Measurements from ENCODE around the gene PSMD14.

Gene PSMD14

GRCh38 chr2:161400076-161400475 lies 91.9 kb downstream of the PSMD14 start:
- TF ChIP-seq CTCF (conservative IDR thresholded peaks at IDR 0.05; ENCODE audit: low read depth), result no peak
- ChIA-PET CTCF (interaction anchor here (0.6 kb wide), 1 partner anchor 11 kb away, joined by 4 read pairs; no protein-coding TSS in a partner anchor), POLR2A (ENCODE audit: low non-redundant PET) (interaction anchor here (0.6 kb wide), 1 partner anchor 20 kb away, joined by 5 read pairs; no protein-coding TSS in a partner anchor)
- DNase-seq (ENCODE audit: low spot score), result no peak
- no peak overlapping the region for H3K27ac ChIP-seq

- no peak overlapping the region for H3K27ac ChIP-seq
- POLR2A ChIA-PET (ENCODE audit: low non-redundant PET), result no interaction called here
- no peak for DNase-seq (ENCODE audit: low spot score)
- CTCF ChIA-PET, result interaction anchor here (0.6 kb wide), 1 partner anchor 28 kb away, joined by 3 read pairs; no protein-coding TSS in a partner anchor
- TF ChIP-seq CTCF (conservative IDR thresholded peaks at IDR 0.05; ENCODE audit: low read depth), result no peak
Measured at GRCh38 chr2:161402297-161402696, 94.1 kb downstream of the PSMD14 start.

- ChIA-PET POLR2A (ENCODE audit: low non-redundant PET) (no interaction called here), CTCF (no interaction called here)
- DNase-seq (ENCODE audit: low spot score), result no peak
- no peak for TF ChIP-seq CTCF (conservative IDR thresholded peaks at IDR 0.05; ENCODE audit: low read depth)
- H3K27ac ChIP-seq, result no peak overlapping the region
Measured at GRCh38 chr2:161406316-161406715, 98.1 kb downstream of the PSMD14 start.

GRCh38 chr2:161407597-161407996 lies 99.4 kb downstream of the PSMD14 start:
- no peak overlapping the region for H3K27ac ChIP-seq
- ChIA-PET CTCF (no interaction called here), POLR2A (ENCODE audit: low non-redundant PET) (no interaction called here)
- DNase-seq (ENCODE audit: low spot score), result no peak
- no peak for TF ChIP-seq CTCF (conservative IDR thresholded peaks at IDR 0.05; ENCODE audit: low read depth)

- POLR2A ChIA-PET (ENCODE audit: low non-redundant PET), result no interaction called here
- DNase-seq (ENCODE audit: low spot score), result no peak
- CTCF ChIA-PET, result no interaction called here
- H3K27ac ChIP-seq, result no peak overlapping the region
- TF ChIP-seq CTCF (conservative IDR thresholded peaks at IDR 0.05; ENCODE audit: low read depth), result no peak
Measured at GRCh38 chr2:161409308-161409907, 101.2 kb downstream of the PSMD14 start.

GRCh38 chr2:161412346-161412745 lies 104.1 kb downstream of the PSMD14 start:
- CTCF ChIA-PET, result interaction anchor here (0.6 kb wide), 1 partner anchor 102 kb away, joined by 3 read pairs; no protein-coding TSS in a partner anchor
- no peak for DNase-seq (ENCODE audit: low spot score)
- POLR2A ChIA-PET (ENCODE audit: low non-redundant PET), result no interaction called here
- no peak overlapping the region for H3K27ac ChIP-seq
- TF ChIP-seq CTCF (conservative IDR thresholded peaks at IDR 0.05; ENCODE audit: low read depth), result no peak

Measured in RWPE1 (cell line).